ENCODE data around the gene NKAIN1.

Gene NKAIN1

GRCh38 chr1:31218705-31219104 lies 21.0 kb downstream of the NKAIN1 start:
- DNase-seq (ENCODE audit: low spot score): no peak
- no peak overlapping the region for H3K27ac ChIP-seq
- ChIA-PET POLR2A (ENCODE audit: low non-redundant PET) (no interaction called here), CTCF (no interaction called here)
- TF ChIP-seq, protein P1, sequence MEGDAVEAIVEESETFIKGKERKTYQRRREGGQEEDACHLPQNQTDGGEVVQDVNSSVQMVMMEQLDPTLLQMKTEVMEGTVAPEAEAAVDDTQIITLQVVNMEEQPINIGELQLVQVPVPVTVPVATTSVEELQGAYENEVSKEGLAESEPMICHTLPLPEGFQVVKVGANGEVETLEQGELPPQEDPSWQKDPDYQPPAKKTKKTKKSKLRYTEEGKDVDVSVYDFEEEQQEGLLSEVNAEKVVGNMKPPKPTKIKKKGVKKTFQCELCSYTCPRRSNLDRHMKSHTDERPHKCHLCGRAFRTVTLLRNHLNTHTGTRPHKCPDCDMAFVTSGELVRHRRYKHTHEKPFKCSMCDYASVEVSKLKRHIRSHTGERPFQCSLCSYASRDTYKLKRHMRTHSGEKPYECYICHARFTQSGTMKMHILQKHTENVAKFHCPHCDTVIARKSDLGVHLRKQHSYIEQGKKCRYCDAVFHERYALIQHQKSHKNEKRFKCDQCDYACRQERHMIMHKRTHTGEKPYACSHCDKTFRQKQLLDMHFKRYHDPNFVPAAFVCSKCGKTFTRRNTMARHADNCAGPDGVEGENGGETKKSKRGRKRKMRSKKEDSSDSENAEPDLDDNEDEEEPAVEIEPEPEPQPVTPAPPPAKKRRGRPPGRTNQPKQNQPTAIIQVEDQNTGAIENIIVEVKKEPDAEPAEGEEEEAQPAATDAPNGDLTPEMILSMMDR (conservative IDR thresholded peaks at IDR 0.05; ENCODE audit: low read depth): no peak

- POLR2A ChIA-PET (ENCODE audit: low non-redundant PET): no interaction called here
- CTCF ChIA-PET: no interaction called here
- no peak overlapping the region for H3K27ac ChIP-seq
- no peak for DNase-seq (ENCODE audit: low spot score)
- TF ChIP-seq, protein P1 (conservative IDR thresholded peaks at IDR 0.05; ENCODE audit: low read depth): no peak
Measured at GRCh38 chr1:31216016-31216415, 23.7 kb downstream of the NKAIN1 start.

DNA sequence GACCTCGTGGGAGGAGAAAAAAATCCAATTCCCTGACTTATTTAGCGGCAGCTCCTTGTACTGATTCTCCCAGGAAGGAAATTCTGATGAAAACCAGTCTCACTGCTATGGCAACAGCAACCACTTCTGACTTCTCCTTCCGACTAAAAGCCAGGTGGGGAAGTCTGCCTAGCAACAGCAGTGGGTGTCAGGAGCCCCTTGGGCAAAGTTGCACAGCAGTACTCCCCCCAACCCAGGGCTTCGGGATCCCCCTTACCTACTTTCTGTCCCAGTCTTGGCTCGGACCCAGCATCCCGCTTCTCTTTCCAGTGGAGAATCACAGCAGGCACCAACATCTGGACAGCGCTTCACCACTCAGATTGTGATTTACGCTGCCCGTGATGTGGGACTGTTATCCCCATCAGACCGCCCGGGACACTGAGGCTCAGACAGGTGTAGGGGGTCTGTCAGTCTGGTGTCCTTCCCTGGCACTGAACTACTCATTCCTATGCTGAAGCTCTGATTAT lies 24.6 kb downstream of the NKAIN1 start:
- ChIA-PET CTCF (no interaction called here), POLR2A (ENCODE audit: low non-redundant PET) (no interaction called here)
- TF ChIP-seq, protein P1 (conservative IDR thresholded peaks at IDR 0.05; ENCODE audit: low read depth): no peak
- DNase-seq (ENCODE audit: low spot score): no peak
- H3K27ac ChIP-seq: no peak overlapping the region

DNA sequence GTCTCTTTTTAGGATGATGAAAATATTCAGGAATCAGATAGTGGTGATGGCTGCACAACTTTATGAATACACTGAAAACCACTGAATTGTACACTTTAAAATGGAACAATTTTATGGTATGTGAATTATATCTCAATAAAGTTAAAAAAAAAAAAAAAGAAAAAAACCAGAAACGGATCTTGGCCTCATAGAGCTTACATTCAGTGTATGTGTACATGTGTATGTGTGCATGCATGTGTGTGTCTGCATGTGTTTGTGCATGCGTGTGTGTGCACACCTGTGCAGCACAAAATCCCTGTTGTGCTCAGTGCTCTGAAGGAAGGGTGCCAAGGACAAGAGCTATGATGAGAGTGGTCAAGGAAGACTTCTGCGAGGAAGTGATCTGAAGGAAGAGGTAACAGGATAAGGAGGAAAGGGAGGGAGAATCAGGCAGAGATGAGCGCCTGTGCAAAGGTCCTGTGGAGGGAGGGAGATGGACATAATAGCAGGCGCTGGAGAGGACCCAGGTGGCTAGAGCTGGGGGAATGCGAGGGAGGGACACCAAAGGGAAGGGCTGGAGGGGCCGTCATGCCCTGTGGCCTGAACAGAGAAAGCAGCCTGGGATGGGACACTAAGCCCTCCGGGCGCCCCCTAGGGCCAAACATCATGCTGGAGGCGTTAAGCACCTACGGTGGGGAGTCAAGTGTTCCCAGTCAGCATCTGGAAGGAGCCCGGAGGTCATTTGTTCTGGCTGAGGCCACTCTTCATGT lies 25.2 kb downstream of the NKAIN1 start:
- POLR2A ChIA-PET (ENCODE audit: low non-redundant PET): no interaction called here
- CTCF ChIA-PET: interaction anchor here (0.6 kb wide), 1 partner anchor 33 kb away, joined by 6 read pairs; no protein-coding TSS in a partner anchor
- H3K27ac ChIP-seq: no peak overlapping the region
- TF ChIP-seq, protein P1 (conservative IDR thresholded peaks at IDR 0.05; ENCODE audit: low read depth): no peak
- DNase-seq (ENCODE audit: low spot score): no peak

DNA sequence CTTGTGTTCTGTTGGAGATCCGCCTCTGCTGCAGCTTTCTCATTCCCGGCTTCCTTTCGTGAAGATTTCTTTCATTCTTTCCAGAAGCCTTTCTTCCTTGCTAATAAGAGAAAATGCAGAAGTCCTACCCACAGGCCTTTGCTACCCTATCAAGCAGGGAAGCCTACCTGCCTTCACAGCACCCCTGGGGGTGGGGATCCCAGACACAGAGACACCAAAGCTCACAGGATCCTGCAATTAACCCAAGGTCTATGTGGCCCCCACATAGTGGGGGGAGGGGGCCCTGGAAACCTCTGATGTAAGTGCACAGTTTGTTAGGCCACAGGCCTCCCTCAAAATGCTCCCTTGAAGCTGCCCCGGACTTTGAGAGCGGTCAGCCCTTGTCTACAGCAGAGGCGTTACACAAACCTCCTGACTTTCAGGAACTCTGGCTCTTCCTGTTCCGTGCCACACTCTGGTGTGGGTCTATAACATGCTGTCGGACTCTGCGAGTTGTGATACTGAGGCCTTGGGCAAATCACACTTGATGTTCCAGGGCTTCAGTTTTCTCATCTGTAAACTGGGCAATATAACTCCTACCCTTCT lies 31.2 kb downstream of the NKAIN1 start:
- ChIA-PET POLR2A (ENCODE audit: low non-redundant PET) (no interaction called here), CTCF (interaction anchor here (0.8 kb wide), 1 partner anchor 27 kb away, joined by 4 read pairs; no protein-coding TSS in a partner anchor)
- DNase-seq (ENCODE audit: low spot score): no peak
- no peak overlapping the region for H3K27ac ChIP-seq
- TF ChIP-seq, protein P1 (conservative IDR thresholded peaks at IDR 0.05; ENCODE audit: low read depth): no peak

- TF ChIP-seq, protein P1 (conservative IDR thresholded peaks at IDR 0.05; ENCODE audit: low read depth): no peak
- POLR2A ChIA-PET (ENCODE audit: low non-redundant PET): no interaction called here
- CTCF ChIA-PET: interaction anchor here (0.8 kb wide), 1 partner anchor 26 kb away, joined by 4 read pairs; no protein-coding TSS in a partner anchor
- no peak overlapping the region for H3K27ac ChIP-seq
- DNase-seq (ENCODE audit: low spot score): no peak
Measured at GRCh38 chr1:31207569-31207968, 32.1 kb downstream of the NKAIN1 start.

All from RWPE1 (cell line).